Activated T-helper 1 cell treated with Interleukin-2 at 50 U/mL for 16 hours (primary cell): Measurements from ENCODE around the gene GPR107.
A peak's percentile ranks its signal among the peaks of the same experiment; 100 is the strongest.

Source experiments
- DNase-seq: peaks from one replicate; pipeline ENCODE4 v3.0.0-alpha.2; 2020; ENCODE audit warnings: low read depth

Gene GPR107

GRCh38 chr9:130110166-130110565 is 56.5 kb downstream of the GPR107 start:
- no peak for DNase-seq

- DNase-seq = no peak
These were observed 56.9 kb downstream of the GPR107 start for GRCh38 chr9:130110596-130111021.

GRCh38 chr9:130111786-130112537 is 58.3 kb downstream of the GPR107 start:
- no peak for DNase-seq

GRCh38 chr9:130112538-130113151 is 58.9 kb downstream of the GPR107 start:
- no peak for DNase-seq

GRCh38 chr9:130114741-130115140 is 61.0 kb downstream of the GPR107 start:
- no peak for DNase-seq

- DNase-seq = no peak
These were observed 62.6 kb downstream of the GPR107 start for GRCh38 chr9:130116346-130116745.

- DNase-seq = no peak
These were observed 63.7 kb downstream of the GPR107 start for GRCh38 chr9:130117376-130117775.

- no peak for DNase-seq
These were observed 64.3 kb downstream of the GPR107 start for GRCh38 chr9:130117816-130118632.

GRCh38 chr9:130118841-130119518 is 65.3 kb downstream of the GPR107 start:
- no peak for DNase-seq

GRCh38 chr9:130119519-130120298 is 66.0 kb downstream of the GPR107 start:
- no peak for DNase-seq

GRCh38 chr9:130120299-130120587 is 66.5 kb downstream of the GPR107 start:
- no peak for DNase-seq

- no peak for DNase-seq
These were observed 67.1 kb downstream of the GPR107 start for GRCh38 chr9:130120832-130121231.

GRCh38 chr9:130122456-130122855 is 68.8 kb downstream of the GPR107 start:
- DNase-seq = no peak

- no peak for DNase-seq
These were observed 70.6 kb downstream of the GPR107 start for GRCh38 chr9:130124085-130124860.

- no peak for DNase-seq
These were observed 73.2 kb downstream of the GPR107 start for GRCh38 chr9:130126721-130127433.

- peak; percentile 58 for DNase-seq
These were observed 74.5 kb downstream of the GPR107 start for GRCh38 chr9:130128251-130128650.

- peak; percentile 9 for DNase-seq
These were observed 75.2 kb downstream of the GPR107 start for GRCh38 chr9:130128733-130129431.

- DNase-seq = no peak
These were observed 75.8 kb downstream of the GPR107 start for GRCh38 chr9:130129432-130130061.

- no peak for DNase-seq
These were observed 79.0 kb downstream of the GPR107 start for GRCh38 chr9:130132746-130133145.
